ENCODE measurements around the gene USP3. TPM values are rescaled to one million over a fixed set of nuclear protein-coding genes. Genes with fewer than 3 reads are reported as not detected.

The USP3 gene
- total and polyA plus RNA-seq, 2 of the 13 experiments (the other 11 are each of a cell fraction or from before 2014, with no cell fraction given) = 14.3 to 61.2 TPM

DNA sequence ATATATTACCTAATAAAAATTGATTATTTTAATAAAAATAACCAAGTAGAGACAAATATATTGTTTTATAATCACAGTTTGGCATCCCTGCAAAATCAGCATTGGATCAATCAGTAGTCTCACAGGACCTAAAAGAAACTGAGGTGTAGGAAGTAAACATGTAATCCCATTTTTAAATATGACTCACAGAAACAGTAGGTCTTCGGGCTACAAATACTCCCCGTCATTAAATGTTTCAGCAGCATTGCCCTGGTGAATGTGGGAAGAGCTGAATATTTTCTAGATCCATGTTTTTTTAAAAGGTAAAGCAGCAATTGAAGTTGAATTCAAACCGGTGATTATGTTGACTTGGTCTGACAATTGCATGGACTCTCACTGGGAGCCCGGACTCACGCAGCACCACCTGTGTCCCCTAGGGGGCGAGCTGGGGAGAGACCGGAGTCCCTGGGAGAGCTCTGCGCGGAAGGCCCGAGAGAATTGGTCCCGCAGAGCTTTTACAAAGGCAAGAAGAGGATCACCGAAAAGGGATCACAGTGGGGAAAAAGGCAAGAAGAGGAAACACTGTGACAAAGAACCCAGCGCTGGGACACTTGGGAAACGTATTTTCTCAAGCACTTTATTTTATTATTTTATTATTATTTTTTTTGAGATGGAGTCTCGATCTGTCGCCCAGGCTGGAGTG is 17.2 kb upstream of the USP3 start (continued):
- TF ChIP-seq HOMEZ (CRISPR knock-in tag; IDR thresholded peaks at IDR 0.05; ENCODE audit: low read depth) (0 out of 2 replicates have a peak, but pooled peaks have one; percentile 14), DR1 (CRISPR knock-in tag; IDR thresholded peaks at IDR 0.05) (no peak), KDM6A (CRISPR knock-in tag; IDR thresholded peaks at IDR 0.05; ENCODE audit: low read depth) (no peak), KMT2A (CRISPR knock-in tag; IDR thresholded peaks at IDR 0.05) (peak; percentile 45; the same call in 1 of the 2 replicates), BCL6 (CRISPR knock-in tag; IDR thresholded peaks at IDR 0.05) (0 out of 2 replicates have a peak, but pooled peaks have one; percentile 7), SP1 (IDR thresholded peaks at IDR 0.05) (no peak), SP1 (CRISPR knock-in tag; IDR thresholded peaks at IDR 0.05) (no peak), ELF3 (CRISPR knock-in tag; IDR thresholded peaks at IDR 0.05) (0 out of 2 replicates have a peak, but pooled peaks have one; percentile 50), ZMYM3 (CRISPR knock-in tag; IDR thresholded peaks at IDR 0.05) (peak; percentile 30; the same call in 1 of the 2 replicates), KLF12 (CRISPR knock-in tag; IDR thresholded peaks at IDR 0.05; ENCODE audit: borderline replicate concordance) (0 out of 2 replicates have a peak, but pooled peaks have one; percentile 28), ZNF660 (CRISPR knock-in tag; IDR thresholded peaks at IDR 0.05; ENCODE audit: borderline replicate concordance, low read depth) (no peak), NFIB (CRISPR knock-in tag; IDR thresholded peaks at IDR 0.05; ENCODE audit: borderline replicate concordance) (no peak), SIN3B (IDR thresholded peaks at IDR 0.05; ENCODE audit: low read length) (no peak), REXO4 (CRISPR knock-in tag; IDR thresholded peaks at IDR 0.05; ENCODE audit: borderline replicate concordance) (no peak), MIER3 (CRISPR knock-in tag; IDR thresholded peaks at IDR 0.05; ENCODE audit: borderline replicate concordance) (no peak), ZNF549 (CRISPR knock-in tag; IDR thresholded peaks at IDR 0.05) (no peak), NFKBIZ (CRISPR knock-in tag; IDR thresholded peaks at IDR 0.05) (no peak), ZNF619 (CRISPR knock-in tag; IDR thresholded peaks at IDR 0.05) (no peak), ZC3H13 (CRISPR knock-in tag; IDR thresholded peaks at IDR 0.05) (no peak), ZNF17 (CRISPR knock-in tag; IDR thresholded peaks at IDR 0.05) (no peak), CBX1 (IDR thresholded peaks at IDR 0.05; ENCODE audit: low read depth) (no peak), HOXA3 (CRISPR knock-in tag; IDR thresholded peaks at IDR 0.05) (peak; percentile 55; the same call in 1 of the 2 replicates)
- TF ChIP-seq, protein P1, sequence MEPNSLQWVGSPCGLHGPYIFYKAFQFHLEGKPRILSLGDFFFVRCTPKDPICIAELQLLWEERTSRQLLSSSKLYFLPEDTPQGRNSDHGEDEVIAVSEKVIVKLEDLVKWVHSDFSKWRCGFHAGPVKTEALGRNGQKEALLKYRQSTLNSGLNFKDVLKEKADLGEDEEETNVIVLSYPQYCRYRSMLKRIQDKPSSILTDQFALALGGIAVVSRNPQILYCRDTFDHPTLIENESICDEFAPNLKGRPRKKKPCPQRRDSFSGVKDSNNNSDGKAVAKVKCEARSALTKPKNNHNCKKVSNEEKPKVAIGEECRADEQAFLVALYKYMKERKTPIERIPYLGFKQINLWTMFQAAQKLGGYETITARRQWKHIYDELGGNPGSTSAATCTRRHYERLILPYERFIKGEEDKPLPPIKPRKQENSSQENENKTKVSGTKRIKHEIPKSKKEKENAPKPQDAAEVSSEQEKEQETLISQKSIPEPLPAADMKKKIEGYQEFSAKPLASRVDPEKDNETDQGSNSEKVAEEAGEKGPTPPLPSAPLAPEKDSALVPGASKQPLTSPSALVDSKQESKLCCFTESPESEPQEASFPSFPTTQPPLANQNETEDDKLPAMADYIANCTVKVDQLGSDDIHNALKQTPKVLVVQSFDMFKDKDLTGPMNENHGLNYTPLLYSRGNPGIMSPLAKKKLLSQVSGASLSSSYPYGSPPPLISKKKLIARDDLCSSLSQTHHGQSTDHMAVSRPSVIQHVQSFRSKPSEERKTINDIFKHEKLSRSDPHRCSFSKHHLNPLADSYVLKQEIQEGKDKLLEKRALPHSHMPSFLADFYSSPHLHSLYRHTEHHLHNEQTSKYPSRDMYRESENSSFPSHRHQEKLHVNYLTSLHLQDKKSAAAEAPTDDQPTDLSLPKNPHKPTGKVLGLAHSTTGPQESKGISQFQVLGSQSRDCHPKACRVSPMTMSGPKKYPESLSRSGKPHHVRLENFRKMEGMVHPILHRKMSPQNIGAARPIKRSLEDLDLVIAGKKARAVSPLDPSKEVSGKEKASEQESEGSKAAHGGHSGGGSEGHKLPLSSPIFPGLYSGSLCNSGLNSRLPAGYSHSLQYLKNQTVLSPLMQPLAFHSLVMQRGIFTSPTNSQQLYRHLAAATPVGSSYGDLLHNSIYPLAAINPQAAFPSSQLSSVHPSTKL (CRISPR knock-in tag; IDR thresholded peaks at IDR 0.05) = 0 out of 2 replicates have a peak, but pooled peaks have one; percentile 8
- TF ChIP-seq, protein P2, sequence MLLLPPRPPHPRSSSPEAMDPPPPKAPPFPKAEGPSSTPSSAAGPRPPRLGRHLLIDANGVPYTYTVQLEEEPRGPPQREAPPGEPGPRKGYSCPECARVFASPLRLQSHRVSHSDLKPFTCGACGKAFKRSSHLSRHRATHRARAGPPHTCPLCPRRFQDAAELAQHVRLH (CRISPR knock-in tag; IDR thresholded peaks at IDR 0.05; ENCODE audit: borderline replicate concordance, low read depth) = no peak; the same call in 1 of the 2 replicates
- TF ChIP-seq, protein P3, sequence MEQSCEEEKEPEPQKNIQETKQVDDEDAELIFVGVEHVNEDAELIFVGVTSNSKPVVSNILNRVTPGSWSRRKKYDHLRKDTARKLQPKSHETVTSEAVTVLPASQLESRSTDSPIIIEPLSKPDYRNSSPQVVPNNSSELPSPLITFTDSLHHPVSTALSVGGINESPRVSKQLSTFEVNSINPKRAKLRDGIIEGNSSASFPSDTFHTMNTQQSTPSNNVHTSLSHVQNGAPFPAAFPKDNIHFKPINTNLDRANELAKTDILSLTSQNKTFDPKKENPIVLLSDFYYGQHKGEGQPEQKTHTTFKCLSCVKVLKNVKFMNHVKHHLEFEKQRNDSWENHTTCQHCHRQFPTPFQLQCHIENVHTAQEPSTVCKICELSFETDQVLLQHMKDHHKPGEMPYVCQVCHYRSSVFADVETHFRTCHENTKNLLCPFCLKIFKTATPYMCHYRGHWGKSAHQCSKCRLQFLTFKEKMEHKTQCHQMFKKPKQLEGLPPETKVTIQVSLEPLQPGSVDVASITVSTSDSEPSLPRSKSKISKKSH (CRISPR knock-in tag; IDR thresholded peaks at IDR 0.05; ENCODE audit: borderline replicate concordance) = no peak

All from HepG2 (cell line).